Spleen (tissue), 11 donors: Measurements from ENCODE around the gene AIG1. TPM values are rescaled to one million over a fixed set of nuclear protein-coding genes. Genes with fewer than 3 reads are reported as not detected.

Source experiments
- DNase-seq: peaks from one replicate; pipeline ENCODE4 v3.0.0-alpha.2; 2020
- H3K27ac ChIP-seq, 8 donors: fragments of 200-600 bp; sonication (generic) in 7 of 8; 1 replicate in 4 of 8; 2 replicates in 4 of 8; pipeline versions ENCODE4 v1.5.0 to v1.8.0; 2016 to 2021; ENCODE audit warnings: inconsistent platforms in 4 of 8, mild to moderate bottlenecking in 4 of 8, moderate library complexity in 1 of 8
- H3K27me3 ChIP-seq, 7 donors: fragments of 200-600 bp; sonication (generic) in 6 of 7; replicated peaks in 1 of 7; 1 replicate in 4 of 7; 2 replicates in 3 of 7; pipeline versions ENCODE4 v1.5.0 to v1.8.0; 2016 to 2021; ENCODE audit warnings: inconsistent platforms in 3 of 7, mild to moderate bottlenecking in 1 of 7
- H3K36me3 ChIP-seq, 6 donors: fragments of 200-600 bp; sonication (generic) in 5 of 6; 1 replicate in 4 of 6; 2 replicates in 2 of 6; pipeline versions ENCODE4 v1.5.0 to v1.8.0; 2016 to 2021; ENCODE audit warnings: inconsistent platforms in 2 of 6
- H3K4me1 ChIP-seq, 6 donors: fragments of 200-600 bp; sonication (generic) in 5 of 6; 1 replicate in 3 of 6; 2 replicates in 3 of 6; pipeline versions ENCODE4 v1.5.0 to v1.8.0; 2016 to 2021; ENCODE audit warnings: inconsistent platforms in 3 of 6
- H3K4me3 ChIP-seq, 8 donors: fragments of 200-600 bp; sonication (generic) in 7 of 8; 1 replicate in 4 of 8; 2 replicates in 4 of 8; pipeline versions ENCODE4 v1.5.0 to v1.8.0; 2016 to 2021; ENCODE audit warnings: inconsistent platforms in 4 of 8, mild to moderate bottlenecking in 4 of 8, moderate library complexity in 2 of 8
- H3K9me3 ChIP-seq, 8 donors: fragments of 200-600 bp; sonication (generic) in 7 of 8; 1 replicate in 4 of 8; 2 replicates in 4 of 8; pipeline versions ENCODE4 v1.5.0 to v1.8.0; 2016 to 2021; ENCODE audit warnings: inconsistent platforms in 4 of 8
- CTCF ChIP-seq, 11 experiments: fragments of 200-600 bp in 7 of 11; fragments of 450-650 bp in 4 of 11; sonication (generic) in 4 of 11; IDR thresholded peaks in 8 of 11; conservative IDR thresholded peaks in 3 of 11; 1 replicate in 7 of 11; 2 replicates in 4 of 11; pipeline versions ENCODE4 v1.4.0 to v1.8.0; 2016 to 2021; ENCODE audit warnings: antibody characterized with exemption in 11 of 11, inconsistent platforms in 4 of 11, mild to moderate bottlenecking in 1 of 11
- POLR2A ChIP-seq, 3 donors: fragments of 450-650 bp; IDR thresholded peaks; one replicate each; pipeline ENCODE4 v1.5.1; 2017; ENCODE audit warnings: antibody characterized with exemption in 3 of 3, mild to moderate bottlenecking in 1 of 3
- POLR2AphosphoS5 ChIP-seq, 3 donors: sonication (generic); formaldehyde crosslinking; IDR thresholded peaks; one replicate each; pipeline ENCODE4 v1.5.1; 2017; ENCODE audit warnings: antibody characterized with exemption in 3 of 3
- WGBS, 5 donors: extraction: QIAGEN DNeasy Blood & Tissue Kit in 3 of 5; methylation state at CpG; one replicate each; pipeline versions ENCODE4 v1.1.5 to v1.1.7; 2013 to 2018; 5-methylcytosine and 5-hydroxymethylcytosine counted together
- intact Hi-C: fragments of 100-400 bp; cut with DNase I; formaldehyde crosslinking; loops from one replicate; pipeline ENCODE4 v1.15.0; 2023; ENCODE audit warnings: low total_unique reads
- polyA plus RNA-seq, 3 donors: library from polyadenylated mRNA; stranded (reverse); fragments of 200-250 nt; gene quantifications; one replicate each; pipeline ENCODE4 v1.2.1, GENCODE V29; 2013
- total RNA-seq, 7 donors: library from RNA; depleted of rRNA in 3 of 7; stranded (reverse); fragments of >200 nt in 3 of 7; fragmentation: NEBNext Ultra II Directional in 4 of 7; extraction: Animal tissue kit (Norgen Biotek cat#: 25700) in 4 of 7; gene quantifications; one replicate each; pipeline versions ENCODE4 v1.1.0 to v1.2.1, GENCODE V29; 2016 to 2021
- donor health status: healthy with polysubstance abuse.
- donor health status: DM: no; HTN: no; CAD: no; lungs with moderate emphysema.
- donor health status: DM: no; HTN: no; CAD: no.
- donor health status: Bipolar disorder and iron deficiency.
- donor health status: healthy.
- donor health status: DM: no; HTN: no; CAD: no.
- donor health status: DM: yes; HTN: yes; CAD: no.

The AIG1 gene
- total and polyA plus RNA-seq, 10 donors, result 14.3 to 38.0 (median 27.9) TPM

DNA sequence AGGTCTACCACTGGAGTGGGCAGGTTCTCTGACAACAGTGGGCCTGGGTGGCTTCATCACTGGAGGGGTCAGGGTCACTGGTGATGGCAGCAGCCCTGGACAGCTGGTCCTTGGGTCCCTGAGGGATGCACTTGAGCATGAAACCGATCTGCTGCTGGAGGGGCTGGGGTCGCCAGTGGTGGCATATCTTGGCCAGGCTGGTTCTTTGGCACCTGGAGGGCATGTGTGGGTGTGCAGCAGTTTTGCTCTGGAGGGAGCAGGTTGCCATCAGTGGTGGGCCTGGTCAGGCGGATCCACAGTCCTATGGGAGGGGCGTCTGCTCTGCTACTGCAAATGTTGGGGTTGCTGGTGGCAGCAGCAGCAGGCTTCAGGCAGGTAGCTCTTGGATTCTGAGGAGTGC lies 117.0 kb downstream of the AIG1 start:
- H3K36me3 ChIP-seq, result peaks cover 0 to 50% (median 3%) of the 10 kb centered on the region in 6 donors
- no peak for DNase-seq
- H3K4me1 ChIP-seq, result peaks cover 0 to 3% (median 0%) of the 10 kb centered on the region in 6 donors
- TF ChIP-seq POLR2A (IDR thresholded peaks at IDR 0.05) (no peak), CTCF (IDR thresholded peaks at IDR 0.05 in 8 of 11, conservative IDR thresholded peaks at IDR 0.05 in 3 of 11) (no peak), POLR2AphosphoS5 (IDR thresholded peaks at IDR 0.05) (no peak)
- H3K4me3 ChIP-seq, result no peak overlapping the region
- intact Hi-C loops, result no loop called here
- peaks cover 0 to 28% (median 23%) of the 10 kb centered on the region in 8 donors for H3K9me3 ChIP-seq
- no peak overlapping the region for H3K27ac ChIP-seq
- H3K27me3 ChIP-seq, result no peaks in the 10 kb centered on the region
- WGBS, 5 donors, result 78 to 99% (median 94%) methylated on average over 2 to 4 of the region's 4 CpGs

DNA sequence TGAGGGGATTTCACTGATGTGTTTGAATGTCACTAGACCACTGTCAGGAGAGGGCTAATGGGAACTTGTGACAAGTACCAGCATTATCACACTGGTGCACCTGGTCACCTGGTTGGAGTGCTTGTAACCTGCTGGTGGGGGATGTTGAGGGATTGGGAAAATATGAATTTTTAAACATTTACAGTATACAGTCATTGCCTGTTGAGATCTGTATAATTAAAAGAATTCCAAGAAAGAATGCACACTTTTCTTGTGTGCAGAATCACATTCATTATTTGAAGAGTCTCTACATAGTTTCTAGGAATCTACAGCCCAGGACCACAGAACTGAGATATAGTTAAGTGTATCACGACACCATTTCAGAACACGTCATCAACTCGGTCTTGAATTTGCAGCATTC lies 118.4 kb downstream of the AIG1 start:
- Histone ChIP-seq H3K4me3 (no peak overlapping the region), H3K27me3 (no peaks in the 10 kb centered on the region), H3K4me1 (peaks cover 0 to 3% (median 0%) of the 10 kb centered on the region in 6 donors), H3K27ac (no peak overlapping the region), H3K9me3 (peaks cover 0 to 24% (median 19%) of the 10 kb centered on the region in 8 donors), H3K36me3 (peaks cover 0 to 47% (median 3%) of the 10 kb centered on the region in 6 donors)
- TF ChIP-seq POLR2AphosphoS5 (IDR thresholded peaks at IDR 0.05) (no peak), CTCF (IDR thresholded peaks at IDR 0.05 in 8 of 11, conservative IDR thresholded peaks at IDR 0.05 in 3 of 11) (no peak), POLR2A (IDR thresholded peaks at IDR 0.05) (no peak)
- intact Hi-C loops, result no loop called here
- WGBS, 5 donors, result 92 to 96% (median 95%) methylated on average over 3 of the region's 3 CpGs
- no peak for DNase-seq

GRCh38 chr6:143179901-143180612 lies 119.4 kb downstream of the AIG1 start:
- TF ChIP-seq POLR2AphosphoS5 (IDR thresholded peaks at IDR 0.05) (no peak), CTCF (IDR thresholded peaks at IDR 0.05 in 8 of 11, conservative IDR thresholded peaks at IDR 0.05 in 3 of 11) (no peak)
- H3K27ac ChIP-seq, result no peak overlapping the region
- no peak for DNase-seq
- 78 to 88% (median 85%) methylated on average over 3 of the region's 3 CpGs for WGBS, 5 donors
- no peak overlapping the region for H3K4me3 ChIP-seq
- H3K27me3 ChIP-seq, result no peaks in the 10 kb centered on the region
- intact Hi-C loops, result no loop called here
- H3K4me1 ChIP-seq, result peaks cover 0 to 3% (median 0%) of the 10 kb centered on the region in 6 donors
- peaks cover 0 to 46% (median 3%) of the 10 kb centered on the region in 6 donors for H3K36me3 ChIP-seq
- peaks cover 0 to 15% (median 10%) of the 10 kb centered on the region in 8 donors for H3K9me3 ChIP-seq

GRCh38 chr6:143180826-143181225 lies 120.1 kb downstream of the AIG1 start:
- H3K4me1 ChIP-seq, result peaks cover 0 to 3% (median 0%) of the 10 kb centered on the region in 6 donors
- no peak for TF ChIP-seq POLR2A (IDR thresholded peaks at IDR 0.05)
- TF ChIP-seq POLR2AphosphoS5 (IDR thresholded peaks at IDR 0.05), result no peak
- TF ChIP-seq CTCF (IDR thresholded peaks at IDR 0.05 in 8 of 11, conservative IDR thresholded peaks at IDR 0.05 in 3 of 11), result no peak
- peaks cover 0 to 53% (median 3%) of the 10 kb centered on the region in 6 donors for H3K36me3 ChIP-seq
- intact Hi-C loops, result no loop called here
- peaks cover 0 to 9% (median 2%) of the 10 kb centered on the region in 8 donors for H3K9me3 ChIP-seq
- no peak overlapping the region for H3K4me3 ChIP-seq
- H3K27ac ChIP-seq, result no peak overlapping the region
- no peak for DNase-seq
- H3K27me3 ChIP-seq, result no peaks in the 10 kb centered on the region
- 74 to 92% (median 84%) methylated on average over 2 of the region's 2 CpGs for WGBS, 5 donors
